Osteocyte (in vitro differentiated cells): ENCODE results near the gene ISCA1. TPM values are rescaled to one million over a fixed set of nuclear protein-coding genes. Genes with fewer than 3 reads are reported as not detected.

Source experiments
- DNase-seq: peaks from one replicate; pipeline ENCODE4 v3.0.0; 2021; ENCODE audit warnings: mixed read lengths; ENCODE audit not compliant: unreplicated experiment; ENCODE audit errors: extremely low spot score
- H3K27ac Mint-ChIP-seq: one replicate; pipeline ENCODE4 v1.8.0; 2021; ENCODE audit warnings: mild to moderate bottlenecking, mixed read lengths; ENCODE audit not compliant: unreplicated experiment
- H3K27me3 Mint-ChIP-seq: one replicate; pipeline ENCODE4 v1.8.0; 2021; ENCODE audit warnings: mixed read lengths; ENCODE audit not compliant: unreplicated experiment
- H3K36me3 Mint-ChIP-seq: one replicate; pipeline ENCODE4 v1.8.0; 2021; ENCODE audit warnings: mixed read lengths; ENCODE audit not compliant: unreplicated experiment
- H3K4me1 Mint-ChIP-seq: one replicate; pipeline ENCODE4 v1.8.0; 2021; ENCODE audit warnings: mixed read lengths; ENCODE audit not compliant: unreplicated experiment
- H3K4me3 Mint-ChIP-seq: one replicate; pipeline ENCODE4 v1.8.0; 2021; ENCODE audit warnings: mild to moderate bottlenecking, moderate library complexity, mixed read lengths; ENCODE audit not compliant: unreplicated experiment
- H3K9me3 Mint-ChIP-seq: one replicate; pipeline ENCODE4 v1.8.0; 2021; ENCODE audit warnings: mixed read lengths; ENCODE audit not compliant: unreplicated experiment
- total RNA-seq: library from RNA; stranded (reverse); gene quantifications from 2 replicates; pipeline ENCODE4 v1.2.1, GENCODE V29; 2021
- TF ChIP-seq, protein P1 (sequence below): fragments of 200-600 bp; sonication (generic); IDR thresholded peaks from 2 replicates; pipeline ENCODE4 v1.5.0; 2021; ENCODE audit warnings: antibody characterized with exemption, mild to moderate bottlenecking, moderate library complexity

Gene ISCA1
- total RNA-seq, 1 donor from 2014 or later = 33.9 TPM

DNA sequence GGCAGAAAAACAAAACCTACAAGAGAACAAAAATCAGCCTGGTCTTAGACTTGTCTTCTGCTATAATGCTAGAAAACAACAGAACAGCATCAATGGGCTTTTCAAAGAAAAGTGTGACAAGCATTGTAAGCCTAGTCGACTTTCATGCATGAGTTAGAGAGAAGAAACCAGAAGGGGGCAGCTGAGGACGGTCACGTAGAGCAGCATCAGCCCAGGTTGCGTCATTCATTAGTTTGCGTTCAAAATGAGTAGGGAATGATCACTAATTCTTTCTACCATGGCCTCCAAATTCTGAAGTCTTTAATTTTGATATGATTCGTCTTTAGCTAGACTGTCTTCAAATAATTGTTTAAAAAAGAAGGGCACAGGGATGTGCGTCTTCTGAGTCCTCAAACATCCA, 4.7 kb upstream of the ISCA1 start:
- peaks cover 18% of the 10 kb centered on the region for H3K36me3 Mint-ChIP-seq
- H3K4me1 Mint-ChIP-seq = peaks cover 6% of the 10 kb centered on the region
- no peak overlapping the region for H3K4me3 Mint-ChIP-seq
- H3K27ac Mint-ChIP-seq = no peak overlapping the region
- TF ChIP-seq, protein P1, sequence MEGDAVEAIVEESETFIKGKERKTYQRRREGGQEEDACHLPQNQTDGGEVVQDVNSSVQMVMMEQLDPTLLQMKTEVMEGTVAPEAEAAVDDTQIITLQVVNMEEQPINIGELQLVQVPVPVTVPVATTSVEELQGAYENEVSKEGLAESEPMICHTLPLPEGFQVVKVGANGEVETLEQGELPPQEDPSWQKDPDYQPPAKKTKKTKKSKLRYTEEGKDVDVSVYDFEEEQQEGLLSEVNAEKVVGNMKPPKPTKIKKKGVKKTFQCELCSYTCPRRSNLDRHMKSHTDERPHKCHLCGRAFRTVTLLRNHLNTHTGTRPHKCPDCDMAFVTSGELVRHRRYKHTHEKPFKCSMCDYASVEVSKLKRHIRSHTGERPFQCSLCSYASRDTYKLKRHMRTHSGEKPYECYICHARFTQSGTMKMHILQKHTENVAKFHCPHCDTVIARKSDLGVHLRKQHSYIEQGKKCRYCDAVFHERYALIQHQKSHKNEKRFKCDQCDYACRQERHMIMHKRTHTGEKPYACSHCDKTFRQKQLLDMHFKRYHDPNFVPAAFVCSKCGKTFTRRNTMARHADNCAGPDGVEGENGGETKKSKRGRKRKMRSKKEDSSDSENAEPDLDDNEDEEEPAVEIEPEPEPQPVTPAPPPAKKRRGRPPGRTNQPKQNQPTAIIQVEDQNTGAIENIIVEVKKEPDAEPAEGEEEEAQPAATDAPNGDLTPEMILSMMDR = peak; percentile 40
- no peaks in the 10 kb centered on the region for H3K9me3 Mint-ChIP-seq
- H3K27me3 Mint-ChIP-seq = no peaks in the 10 kb centered on the region
- DNase-seq = no peak

DNA sequence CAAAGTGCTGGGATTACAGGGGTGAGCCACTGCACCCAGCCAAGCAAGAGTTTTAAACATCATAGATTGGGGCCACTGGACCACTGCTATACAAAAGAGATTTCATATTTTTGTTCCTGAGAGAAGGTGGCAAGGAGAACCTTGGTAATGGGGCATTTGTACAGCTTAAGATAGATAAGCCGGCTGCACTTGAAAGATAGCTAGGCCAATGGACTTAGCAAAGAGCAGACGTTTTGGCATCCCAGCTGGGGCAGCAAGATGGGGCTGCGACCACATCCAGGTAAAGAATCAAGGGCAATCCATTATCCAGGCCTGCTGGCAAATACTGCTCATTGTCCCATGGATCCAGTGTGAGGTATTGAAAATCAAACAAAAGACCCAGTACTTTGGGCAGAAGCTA, 3.9 kb upstream of the ISCA1 start:
- Mint-ChIP-seq H3K4me3 (no peak overlapping the region), H3K9me3 (no peaks in the 10 kb centered on the region), H3K27me3 (no peaks in the 10 kb centered on the region), H3K27ac (no peak overlapping the region), H3K4me1 (peaks cover 9% of the 10 kb centered on the region), H3K36me3 (peaks cover 18% of the 10 kb centered on the region)
- TF ChIP-seq, protein P1 = no peak
- no peak for DNase-seq

DNA sequence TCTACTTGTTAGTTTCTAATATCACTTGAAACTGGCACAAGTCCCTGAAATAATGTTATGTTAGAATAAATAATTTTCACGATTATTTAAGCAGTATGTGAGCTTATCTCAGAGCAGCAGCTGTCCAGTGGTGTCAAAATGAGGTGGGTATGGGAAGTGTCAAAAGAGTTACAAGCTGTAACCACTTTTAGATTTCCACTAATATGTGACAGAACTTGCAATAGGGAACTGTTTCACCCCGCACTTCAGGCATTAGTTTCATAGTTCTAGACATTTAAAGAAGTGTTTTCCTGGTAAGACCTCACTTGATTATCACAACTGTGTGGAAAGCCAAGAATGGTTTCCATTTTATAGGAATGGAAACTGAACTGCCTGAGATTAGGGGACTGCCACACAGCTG, 2.9 kb upstream of the ISCA1 start:
- no peak for DNase-seq
- H3K27ac Mint-ChIP-seq = no peak overlapping the region
- TF ChIP-seq, protein P1 = no peak
- no peak overlapping the region for H3K4me3 Mint-ChIP-seq
- H3K36me3 Mint-ChIP-seq = peaks cover 14% of the 10 kb centered on the region
- H3K27me3 Mint-ChIP-seq = no peaks in the 10 kb centered on the region
- H3K9me3 Mint-ChIP-seq = no peaks in the 10 kb centered on the region
- peaks cover 15% of the 10 kb centered on the region for H3K4me1 Mint-ChIP-seq

DNA sequence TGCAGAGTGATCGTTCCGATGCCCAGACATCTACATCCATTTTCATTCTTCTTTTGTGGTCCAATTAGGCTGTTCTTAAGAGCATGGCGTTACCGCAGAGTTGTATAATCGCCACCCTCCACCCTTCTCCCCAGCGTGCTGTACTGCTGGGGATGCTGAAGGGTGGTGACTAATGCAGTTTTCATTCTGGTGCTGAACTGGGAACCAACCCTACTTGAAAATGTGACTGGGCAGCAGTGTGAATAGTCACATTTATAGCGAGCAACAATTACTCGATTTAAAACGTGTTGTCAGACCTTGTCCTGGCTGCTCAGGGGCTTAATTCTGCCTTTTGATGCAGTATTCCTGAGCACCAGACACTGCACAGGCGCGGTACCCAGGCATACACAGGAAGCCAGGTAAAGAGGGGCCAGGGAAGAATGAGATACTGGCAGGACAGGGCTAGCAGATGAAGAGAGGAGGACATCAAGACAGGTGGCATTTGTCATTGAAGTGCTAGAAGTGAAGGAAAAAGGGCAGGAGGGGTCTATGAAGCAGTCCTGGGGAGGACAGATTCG, 719 bp upstream of the ISCA1 start:
- peaks cover 29% of the 10 kb centered on the region for H3K4me1 Mint-ChIP-seq
- no peak for DNase-seq

DNA sequence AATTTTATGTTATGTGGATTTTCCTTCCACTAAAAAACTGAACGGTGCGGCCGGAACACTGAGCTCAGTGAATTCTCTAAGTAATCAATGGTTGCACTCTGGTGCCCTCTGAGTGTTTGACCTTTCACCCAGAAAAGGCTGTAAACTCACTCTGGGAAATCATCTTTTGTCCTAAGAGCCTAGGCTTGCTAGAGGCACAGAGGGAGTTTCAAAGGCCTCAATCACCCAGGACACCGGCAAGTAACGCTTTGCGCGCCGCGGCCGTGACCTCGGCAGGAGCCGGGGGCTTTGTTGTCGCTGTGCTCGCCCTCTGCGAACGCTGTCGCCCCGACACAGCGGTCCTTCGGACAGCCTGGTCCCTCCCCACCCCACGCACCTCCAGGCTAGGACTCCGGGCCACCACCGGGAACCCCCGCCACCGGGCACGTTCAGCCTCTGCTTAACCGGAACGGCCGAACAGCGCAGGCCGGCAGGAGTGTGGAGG, 703 bp downstream of the ISCA1 start:
- peaks cover 39% of the 10 kb centered on the region for H3K4me1 Mint-ChIP-seq
- peak overlapping the region; percentile 81 for H3K27ac Mint-ChIP-seq
- H3K9me3 Mint-ChIP-seq = no peaks in the 10 kb centered on the region
- H3K4me3 Mint-ChIP-seq = peak overlapping the region; percentile 89
- H3K27me3 Mint-ChIP-seq = no peaks in the 10 kb centered on the region
- no peak for DNase-seq
- H3K36me3 Mint-ChIP-seq = peaks cover 8% of the 10 kb centered on the region
- TF ChIP-seq, protein P1 = no peak

More for the DNA sequence above, 719 bp upstream of the ISCA1 start:
- Mint-ChIP-seq H3K27ac (peak overlapping the region; percentile 92), H3K36me3 (peaks cover 14% of the 10 kb centered on the region), H3K27me3 (no peaks in the 10 kb centered on the region), H3K9me3 (no peaks in the 10 kb centered on the region), H3K4me3 (peak overlapping the region; percentile 89)
- TF ChIP-seq, protein P1 = no peak
